Mucosa of descending colon (tissue), 3 donors: ENCODE results near the gene PSME2. TPM values are rescaled to one million over a fixed set of nuclear protein-coding genes. Genes with fewer than 3 reads are reported as not detected.

Experiments
- ATAC-seq: fragments of 200-7000 bp; cut with Tn5 transposase; one replicate; pipeline ENCODE4 v1.9.1; 2020; ENCODE audit warnings: mild to moderate bottlenecking, moderate library complexity
- DNase-seq, 3 donors: peaks; one replicate each; pipeline ENCODE4 v3.0.0-alpha.2; 2020
- H3K36me3 ChIP-seq: fragments of 200-600 bp; one replicate; pipeline ENCODE4 v1.8.0; 2021; ENCODE audit warnings: low read depth, mild to moderate bottlenecking
- H3K4me1 ChIP-seq: fragments of 200-600 bp; one replicate; pipeline ENCODE4 v1.8.0; 2021; ENCODE audit warnings: low read depth, mild to moderate bottlenecking
- H3K4me3 ChIP-seq: fragments of 200-600 bp; one replicate; pipeline ENCODE4 v1.8.0; 2021; ENCODE audit warnings: mild to moderate bottlenecking
- H3K9me3 ChIP-seq: fragments of 200-600 bp; one replicate; pipeline ENCODE4 v1.8.0; 2021; ENCODE audit warnings: mild to moderate bottlenecking
- intact Hi-C, 2 donors: fragments of 100-400 bp; cut with DNase I in 1 of 2; cut with micrococcal nuclease in 1 of 2; formaldehyde crosslinking; loops; one replicate each; pipeline versions ENCODE4 v1.11.0 to v1.11.1; 2022; cut with DNase I, micrococcal nuclease
- total RNA-seq, 3 donors: library from RNA; stranded (reverse); fragmentation: NEBNext Ultra II Directional in 2 of 3; extraction: Animal tissue kit (Norgen Biotek cat#: 25700) in 2 of 3; gene quantifications; one replicate each; pipeline versions ENCODE4 v1.2.1 to v1.2.4, GENCODE V29; 2021 to 2023
- TF ChIP-seq, protein P1 (sequence below): fragments of 200-600 bp; IDR thresholded peaks from one replicate; pipeline ENCODE4 v1.8.0; 2022; ENCODE audit warnings: antibody characterized with exemption, mild to moderate bottlenecking
- donor health status: DM: no; HTN: no; CAD: no; lungs with moderate emphysema.
- donor health status: DM: no; HTN: no; CAD: no.
- donor health status: DM: no; HTN: yes; CAD: no.

Gene PSME2
- total RNA-seq, 3 donors from 2014 or later: 141 to 295 (median 191) TPM

DNA sequence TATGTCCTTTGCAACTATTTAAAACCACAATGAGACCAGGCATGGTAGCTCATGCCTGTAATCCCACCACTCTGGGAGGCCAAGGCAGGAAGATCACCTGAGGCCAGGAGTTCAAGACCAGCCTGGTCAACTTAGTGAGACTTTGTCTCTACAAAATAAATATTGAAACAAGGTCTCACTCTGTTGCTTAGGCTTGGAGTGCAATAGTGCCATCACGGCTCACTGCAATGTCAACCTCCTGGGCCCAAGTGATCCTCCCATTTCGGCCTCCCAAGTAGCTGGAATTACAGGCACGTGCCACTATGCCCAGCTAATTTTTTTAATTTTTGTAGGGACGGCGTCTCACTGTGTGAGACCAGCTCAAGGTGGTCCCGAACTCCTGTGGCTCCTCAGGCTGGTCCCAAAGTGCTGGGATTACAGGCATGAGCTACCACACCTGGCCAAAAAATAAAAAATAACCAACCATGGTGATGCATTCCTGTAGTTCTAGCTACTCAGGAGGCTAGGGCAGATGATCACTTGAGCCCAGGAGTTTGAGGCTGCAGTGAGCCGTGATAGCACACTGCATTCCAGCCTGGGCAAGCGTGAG, 16.9 kb downstream of the PSME2 start:
- intact Hi-C loops: no loop called here
- Histone ChIP-seq H3K4me3 (no peak overlapping the region), H3K4me1 (no peaks in the 10 kb centered on the region), H3K36me3 (no peaks in the 10 kb centered on the region), H3K9me3 (no peaks in the 10 kb centered on the region)
- ATAC-seq (no peak), DNase-seq (no peak)
- TF ChIP-seq, protein P1, sequence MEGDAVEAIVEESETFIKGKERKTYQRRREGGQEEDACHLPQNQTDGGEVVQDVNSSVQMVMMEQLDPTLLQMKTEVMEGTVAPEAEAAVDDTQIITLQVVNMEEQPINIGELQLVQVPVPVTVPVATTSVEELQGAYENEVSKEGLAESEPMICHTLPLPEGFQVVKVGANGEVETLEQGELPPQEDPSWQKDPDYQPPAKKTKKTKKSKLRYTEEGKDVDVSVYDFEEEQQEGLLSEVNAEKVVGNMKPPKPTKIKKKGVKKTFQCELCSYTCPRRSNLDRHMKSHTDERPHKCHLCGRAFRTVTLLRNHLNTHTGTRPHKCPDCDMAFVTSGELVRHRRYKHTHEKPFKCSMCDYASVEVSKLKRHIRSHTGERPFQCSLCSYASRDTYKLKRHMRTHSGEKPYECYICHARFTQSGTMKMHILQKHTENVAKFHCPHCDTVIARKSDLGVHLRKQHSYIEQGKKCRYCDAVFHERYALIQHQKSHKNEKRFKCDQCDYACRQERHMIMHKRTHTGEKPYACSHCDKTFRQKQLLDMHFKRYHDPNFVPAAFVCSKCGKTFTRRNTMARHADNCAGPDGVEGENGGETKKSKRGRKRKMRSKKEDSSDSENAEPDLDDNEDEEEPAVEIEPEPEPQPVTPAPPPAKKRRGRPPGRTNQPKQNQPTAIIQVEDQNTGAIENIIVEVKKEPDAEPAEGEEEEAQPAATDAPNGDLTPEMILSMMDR: no peak

DNA sequence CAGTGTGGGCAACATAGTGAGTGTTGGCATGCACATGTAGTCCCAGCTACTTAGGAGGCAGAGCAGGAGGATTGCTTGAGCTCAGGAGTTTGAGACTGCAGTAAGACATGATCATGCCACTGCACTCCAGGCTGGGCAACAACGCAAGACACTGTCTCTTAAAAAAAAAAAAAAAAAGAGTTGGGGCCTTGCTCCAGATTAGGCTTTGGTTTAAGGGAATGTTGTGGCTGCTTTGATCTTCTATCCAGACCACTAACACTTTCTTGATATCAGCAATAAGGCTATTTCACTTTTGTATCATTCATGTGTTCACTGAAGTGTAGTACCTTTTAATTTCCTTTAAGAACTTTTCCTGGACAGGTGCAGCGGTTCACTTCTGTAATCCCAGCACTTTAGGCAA, 18.7 kb downstream of the PSME2 start:
- no peak for ATAC-seq
- H3K36me3 ChIP-seq: no peaks in the 10 kb centered on the region
- TF ChIP-seq, protein P1: no peak
- intact Hi-C loops: no loop called here
- no peak for DNase-seq
- no peak overlapping the region for H3K4me3 ChIP-seq
- no peaks in the 10 kb centered on the region for H3K9me3 ChIP-seq
- no peaks in the 10 kb centered on the region for H3K4me1 ChIP-seq

DNA sequence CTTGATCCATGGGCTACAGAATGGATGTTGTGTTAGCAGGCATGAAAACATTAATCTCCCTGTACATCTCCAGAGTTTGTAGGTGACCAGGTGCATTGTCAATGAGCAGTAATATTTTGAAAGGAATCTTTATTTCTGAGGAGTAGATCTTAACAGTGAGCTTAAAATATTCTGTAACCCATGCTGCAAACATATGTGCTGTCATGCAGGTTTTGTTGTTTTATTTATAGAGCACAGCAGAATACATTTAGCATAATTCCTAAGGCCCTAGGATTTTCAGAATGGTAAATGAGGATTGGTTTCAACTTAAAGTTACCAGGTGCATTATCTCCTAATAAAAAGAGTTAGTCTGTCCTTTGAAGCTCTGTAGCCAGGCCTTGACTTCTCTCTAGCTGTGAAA, 19.5 kb downstream of the PSME2 start:
- ATAC-seq: no peak
- Histone ChIP-seq H3K4me1 (no peaks in the 10 kb centered on the region), H3K36me3 (no peaks in the 10 kb centered on the region), H3K9me3 (no peaks in the 10 kb centered on the region), H3K4me3 (no peak overlapping the region)
- intact Hi-C loops: no loop called here
- TF ChIP-seq, protein P1: no peak
- no peak for DNase-seq

DNA sequence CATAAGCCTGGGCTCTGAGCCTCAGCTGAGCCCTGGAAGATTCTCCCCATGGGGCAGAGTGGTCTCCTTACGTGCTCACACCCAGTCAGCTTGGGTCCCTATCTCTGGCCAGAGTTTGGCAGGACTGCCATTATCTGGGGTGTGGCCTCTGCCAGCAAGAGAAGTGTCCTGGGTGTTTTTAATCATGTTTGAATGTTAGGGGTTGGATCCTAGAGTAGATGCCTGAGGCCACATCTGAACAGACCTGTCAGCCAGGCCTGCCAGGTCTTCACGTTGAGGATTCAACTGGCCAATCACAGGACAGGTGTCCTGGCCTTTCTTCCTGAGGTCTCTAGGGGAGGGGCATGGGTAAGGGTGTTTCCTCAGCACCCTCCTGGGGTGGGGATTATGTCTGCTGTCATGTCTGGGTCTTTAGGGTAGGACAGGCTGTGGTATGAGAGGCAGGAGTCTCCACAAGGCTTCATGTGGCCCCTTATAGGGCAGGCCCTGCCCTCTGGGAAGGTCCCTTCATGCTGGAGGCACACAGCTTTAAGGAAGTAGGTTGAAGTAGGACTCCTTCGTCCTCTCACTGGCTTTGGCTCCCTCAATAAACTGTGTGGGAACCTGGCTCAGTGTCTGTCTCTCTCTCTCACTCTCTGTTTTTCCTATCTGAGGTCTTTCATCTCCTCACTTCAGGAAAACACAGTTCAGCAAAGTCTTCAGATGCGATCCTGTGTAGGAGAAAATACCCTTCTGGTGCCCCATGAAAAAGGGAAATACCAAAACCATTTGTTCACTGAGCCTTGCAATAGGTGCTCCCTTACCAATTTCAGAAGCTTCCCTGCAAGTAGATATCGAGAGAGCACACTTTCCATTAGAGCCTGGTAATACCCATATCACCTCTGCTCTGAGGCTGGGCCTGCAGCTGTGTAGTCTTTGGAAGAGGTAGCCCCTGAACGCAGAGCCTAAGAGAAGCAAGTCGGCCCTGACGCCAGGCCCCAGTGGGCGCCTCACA, 22.7 kb downstream of the PSME2 start:
- intact Hi-C loops: no loop called here
- Histone ChIP-seq H3K4me3 (no peak overlapping the region), H3K36me3 (peaks cover 11% of the 10 kb centered on the region), H3K9me3 (no peaks in the 10 kb centered on the region), H3K4me1 (no peaks in the 10 kb centered on the region)
- DNase-seq (no peak), ATAC-seq (peak; percentile 26)
- TF ChIP-seq, protein P1: no peak

DNA sequence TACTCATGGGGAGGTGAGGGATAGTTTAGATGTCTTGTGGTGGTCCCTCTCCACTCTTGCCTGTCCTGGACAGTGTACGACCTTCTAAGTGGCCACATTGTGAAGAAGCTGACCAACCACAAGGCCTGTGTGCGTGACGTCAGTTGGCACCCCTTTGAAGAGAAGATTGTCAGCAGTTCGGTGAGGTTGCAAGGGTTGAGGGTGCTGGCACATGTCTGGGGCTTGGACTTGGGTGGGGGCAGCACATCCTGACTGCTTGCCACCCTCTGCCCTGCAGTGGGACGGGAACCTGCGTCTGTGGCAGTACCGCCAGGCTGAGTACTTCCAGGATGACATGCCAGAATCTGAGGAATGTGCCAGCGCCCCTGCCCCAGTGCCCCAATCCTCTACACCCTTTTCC, 23.5 kb downstream of the PSME2 start:
- Histone ChIP-seq H3K9me3 (no peaks in the 10 kb centered on the region), H3K36me3 (peaks cover 11% of the 10 kb centered on the region), H3K4me3 (no peak overlapping the region), H3K4me1 (no peaks in the 10 kb centered on the region)
- DNase-seq (no peak), ATAC-seq (no peak)
- TF ChIP-seq, protein P1: no peak
- intact Hi-C loops: no loop called here
